Glutamatergic neuron (in vitro differentiated cells): Measurements from ENCODE around the gene ZNF407. TPM values are rescaled to one million over a fixed set of nuclear protein-coding genes. Genes with fewer than 3 reads are reported as not detected.

Source experiments
- DNase-seq: peaks from one replicate; pipeline ENCODE4 v3.0.0; 2022
- H3K27ac Mint-ChIP-seq: one replicate; pipeline ENCODE4 v1.8.0; 2020; ENCODE audit warnings: mild to moderate bottlenecking, mixed read lengths, inconsistent platforms; ENCODE audit not compliant: unreplicated experiment
- H3K27me3 Mint-ChIP-seq: one replicate; pipeline ENCODE4 v1.8.0; 2020; ENCODE audit warnings: mild to moderate bottlenecking, moderate library complexity, mixed read lengths, inconsistent platforms; ENCODE audit not compliant: unreplicated experiment
- H3K36me3 Mint-ChIP-seq: one replicate; pipeline ENCODE4 v1.8.0; 2020; ENCODE audit warnings: mild to moderate bottlenecking, mixed read lengths, inconsistent platforms; ENCODE audit not compliant: unreplicated experiment
- H3K4me1 Mint-ChIP-seq: one replicate; pipeline ENCODE4 v1.8.0; 2020; ENCODE audit warnings: mild to moderate bottlenecking, low read depth, mixed read lengths, inconsistent platforms; ENCODE audit not compliant: unreplicated experiment
- H3K4me3 Mint-ChIP-seq: one replicate; pipeline ENCODE4 v1.8.0; 2020; ENCODE audit warnings: mild to moderate bottlenecking, mixed read lengths, inconsistent platforms; ENCODE audit not compliant: unreplicated experiment
- H3K9me3 Mint-ChIP-seq: one replicate; pipeline ENCODE4 v1.8.0; 2020; ENCODE audit warnings: mild to moderate bottlenecking, moderate library complexity, mixed read lengths, inconsistent platforms; ENCODE audit not compliant: unreplicated experiment
- CTCF ChIP-seq: fragments of 200-600 bp; sonication (generic); IDR thresholded peaks from one replicate; pipeline ENCODE4 v1.5.0; 2021; ENCODE audit not compliant: partially characterized antibody, unreplicated experiment
- total RNA-seq: library from RNA; stranded (reverse); fragmentation: NEBNext Ultra II Directional; extraction: Animal tissue kit (Norgen Biotek cat#: 25700); gene quantifications from one replicate; pipeline ENCODE4 v1.2.1, GENCODE V29; 2021; ENCODE audit not compliant: unreplicated experiment

ZNF407 gene
- total RNA-seq, 1 donor from 2014 or later: 15.8 TPM

DNA sequence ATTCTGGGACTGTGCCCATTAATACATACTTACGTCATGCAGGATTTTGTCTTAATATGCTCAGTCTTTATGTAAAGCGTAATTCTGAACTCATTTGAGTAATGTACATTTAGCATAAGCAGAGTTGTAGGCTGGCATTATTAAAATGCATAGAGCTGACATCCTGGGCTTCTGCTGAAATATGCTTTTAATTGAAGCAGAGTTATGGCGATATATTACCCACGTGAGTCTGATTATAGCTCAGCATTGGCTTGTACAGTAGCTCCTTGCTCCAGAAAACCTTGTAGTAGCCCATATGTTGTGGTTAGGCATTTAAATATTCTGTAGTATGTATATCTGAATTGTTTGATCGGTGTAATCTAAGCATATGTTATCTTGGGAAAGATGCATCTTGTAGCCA is 377.3 kb downstream of the ZNF407 start:
- Mint-ChIP-seq H3K27ac (no peak overlapping the region), H3K4me1 (no peaks in the 10 kb centered on the region), H3K36me3 (no peaks in the 10 kb centered on the region), H3K4me3 (no peak overlapping the region), H3K9me3 (peaks cover 4% of the 10 kb centered on the region), H3K27me3 (no peaks in the 10 kb centered on the region)
- no peak for TF ChIP-seq CTCF
- no peak for DNase-seq

GRCh38 chr18:74976331-74976909 is 378.8 kb downstream of the ZNF407 start:
- no peak overlapping the region for H3K4me3 Mint-ChIP-seq
- no peaks in the 10 kb centered on the region for H3K36me3 Mint-ChIP-seq
- no peaks in the 10 kb centered on the region for H3K4me1 Mint-ChIP-seq
- H3K27me3 Mint-ChIP-seq: no peaks in the 10 kb centered on the region
- no peak for TF ChIP-seq CTCF
- H3K9me3 Mint-ChIP-seq: peaks cover 4% of the 10 kb centered on the region
- H3K27ac Mint-ChIP-seq: no peak overlapping the region
- DNase-seq: no peak

GRCh38 chr18:74977041-74977440 is 379.4 kb downstream of the ZNF407 start:
- no peaks in the 10 kb centered on the region for H3K36me3 Mint-ChIP-seq
- no peak overlapping the region for H3K27ac Mint-ChIP-seq
- peaks cover 4% of the 10 kb centered on the region for H3K9me3 Mint-ChIP-seq

DNA sequence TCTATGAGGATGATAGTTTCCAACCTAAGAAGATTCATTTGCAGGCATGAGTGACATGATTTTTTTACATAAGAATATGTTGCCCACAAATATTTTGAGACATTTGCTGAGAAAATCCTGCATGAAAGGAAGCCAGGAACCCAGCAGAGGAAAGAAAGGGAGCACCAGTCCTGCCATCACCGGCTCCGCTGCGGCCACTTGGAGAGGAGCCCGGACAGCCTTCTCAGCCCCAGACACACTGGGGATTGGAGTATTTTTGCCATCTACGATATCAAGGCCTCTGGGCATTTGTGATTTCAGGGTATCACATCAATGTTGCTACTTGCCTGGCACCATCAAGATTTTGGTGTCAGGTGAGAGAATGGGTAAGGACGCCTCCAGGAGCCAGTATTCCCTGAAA is 383.0 kb downstream of the ZNF407 start:
- H3K27me3 Mint-ChIP-seq: peaks cover 1% of the 10 kb centered on the region
- peaks cover 4% of the 10 kb centered on the region for H3K9me3 Mint-ChIP-seq
- no peak overlapping the region for H3K4me3 Mint-ChIP-seq
- no peak overlapping the region for H3K27ac Mint-ChIP-seq
- no peaks in the 10 kb centered on the region for H3K36me3 Mint-ChIP-seq
- no peaks in the 10 kb centered on the region for H3K4me1 Mint-ChIP-seq
- TF ChIP-seq CTCF: no peak
- no peak for DNase-seq

More at GRCh38 chr18:74977041-74977440, 379.4 kb downstream of the ZNF407 start:
- no peak for TF ChIP-seq CTCF
- Mint-ChIP-seq H3K27me3 (no peaks in the 10 kb centered on the region), H3K4me1 (no peaks in the 10 kb centered on the region), H3K4me3 (no peak overlapping the region)
- DNase-seq: no peak

DNA sequence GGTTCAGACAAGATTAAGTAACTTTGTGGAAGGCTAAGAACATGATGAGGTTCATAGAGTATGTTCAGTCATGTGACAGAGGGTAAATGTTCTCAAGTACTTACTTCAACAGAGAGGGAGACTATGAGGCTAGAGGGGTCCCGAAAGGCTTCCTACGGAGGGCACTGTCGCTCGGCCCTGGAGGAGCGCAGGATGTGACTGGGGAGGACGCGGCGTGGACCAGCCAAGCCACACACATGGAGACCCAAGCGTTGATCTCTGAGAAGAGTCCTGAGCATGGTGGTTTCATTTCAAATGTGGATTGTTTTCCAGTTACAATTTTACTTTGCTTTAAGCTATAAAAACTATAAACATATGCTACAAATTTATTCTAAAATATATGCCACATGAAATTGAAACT is 383.8 kb downstream of the ZNF407 start:
- Mint-ChIP-seq H3K27me3 (peaks cover 1% of the 10 kb centered on the region), H3K9me3 (peaks cover 4% of the 10 kb centered on the region), H3K27ac (no peak overlapping the region), H3K4me3 (no peak overlapping the region), H3K36me3 (no peaks in the 10 kb centered on the region), H3K4me1 (no peaks in the 10 kb centered on the region)
- no peak for TF ChIP-seq CTCF
- no peak for DNase-seq
